Measurements from ENCODE around the gene YARS1. TPM values are rescaled to one million over a fixed set of nuclear protein-coding genes. Genes with fewer than 3 reads are reported as not detected.
A peak's percentile ranks its signal among the peaks of the same experiment; 100 is the strongest.

Gene YARS1
- total and polyA plus RNA-seq, 4 donors = 31.6 to 94.0 (median 52.6) TPM

DNA sequence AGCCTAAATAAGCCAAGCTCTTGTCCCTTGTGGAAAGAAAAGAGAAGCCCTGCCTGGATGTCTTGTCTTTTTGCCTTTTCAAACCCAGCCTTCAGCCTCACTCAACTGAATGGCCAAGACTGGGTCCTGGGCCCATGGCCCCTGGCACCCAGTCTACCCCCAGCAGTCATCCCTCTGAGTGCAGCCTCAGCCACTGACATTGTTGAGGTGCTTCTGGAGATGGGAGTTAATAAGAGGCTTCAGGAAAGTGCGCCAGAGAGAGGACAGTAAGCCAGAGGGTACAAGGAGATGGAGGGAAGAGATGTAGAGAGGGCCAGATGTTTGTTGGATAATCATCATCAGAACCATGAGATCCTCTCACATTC is 46.7 kb upstream of the YARS1 start:
- DNase-seq (ENCODE audit: low spot score) = no peak
- Histone ChIP-seq H3K27ac (ENCODE audit: low read depth in 1 of 2, low read length in 2 of 2) (peak overlapping the region; percentile 92 to 95), H3K27me3 (ENCODE audit: control insufficient read depth in 4 of 4, insufficient read depth in 4 of 4, low read length in 3 of 4) (no peaks in the 10 kb centered on the region), H3K36me3 (ENCODE audit: control insufficient read depth in 4 of 4, insufficient read depth in 3 of 4, low read depth in 1 of 4, low read length in 3 of 4) (peaks cover 0 to 13% (median 3%) of the 10 kb centered on the region in 4 donors), H3K4me3 (ENCODE audit: low read depth in 1 of 3, low read length in 3 of 3) (no peak overlapping the region), H3K9me3 (ENCODE audit: control insufficient read depth in 4 of 4, low read length in 3 of 4) (no peaks in the 10 kb centered on the region), H3K9ac (ENCODE audit: low read depth in 1 of 2, low read length in 2 of 2) (peak overlapping the region in 1 of 2 donors; percentile 41), H3K4me1 (ENCODE audit: control insufficient read depth in 4 of 4, insufficient read depth in 4 of 4, low read length in 3 of 4) (peaks cover 4 to 31% (median 24%) of the 10 kb centered on the region in 4 donors)
- 92% methylated on average over 1 of the region's 1 CpG for WGBS
- TF ChIP-seq RXRA (IDR thresholded peaks at IDR 0.05) (no peak), YY1 (IDR thresholded peaks at IDR 0.05) (no peak), SP1 (IDR thresholded peaks at IDR 0.05) (no peak), GABPA (IDR thresholded peaks at IDR 0.05 in 1 of 2, conservative IDR thresholded peaks at IDR 0.05 in 1 of 2) (no peak), RAD21 (IDR thresholded peaks at IDR 0.05) (no peak), TAF1 (conservative IDR thresholded peaks at IDR 0.05) (no peak), EGR1 (IDR thresholded peaks at IDR 0.05; ENCODE audit: low read depth in 2 of 2) (no peak), FOXA2 (IDR thresholded peaks at IDR 0.05) (no peak), JUND (IDR thresholded peaks at IDR 0.05) (no peak), FOXA1 (IDR thresholded peaks at IDR 0.05) (no peak)
- TF ChIP-seq, protein P1, sequence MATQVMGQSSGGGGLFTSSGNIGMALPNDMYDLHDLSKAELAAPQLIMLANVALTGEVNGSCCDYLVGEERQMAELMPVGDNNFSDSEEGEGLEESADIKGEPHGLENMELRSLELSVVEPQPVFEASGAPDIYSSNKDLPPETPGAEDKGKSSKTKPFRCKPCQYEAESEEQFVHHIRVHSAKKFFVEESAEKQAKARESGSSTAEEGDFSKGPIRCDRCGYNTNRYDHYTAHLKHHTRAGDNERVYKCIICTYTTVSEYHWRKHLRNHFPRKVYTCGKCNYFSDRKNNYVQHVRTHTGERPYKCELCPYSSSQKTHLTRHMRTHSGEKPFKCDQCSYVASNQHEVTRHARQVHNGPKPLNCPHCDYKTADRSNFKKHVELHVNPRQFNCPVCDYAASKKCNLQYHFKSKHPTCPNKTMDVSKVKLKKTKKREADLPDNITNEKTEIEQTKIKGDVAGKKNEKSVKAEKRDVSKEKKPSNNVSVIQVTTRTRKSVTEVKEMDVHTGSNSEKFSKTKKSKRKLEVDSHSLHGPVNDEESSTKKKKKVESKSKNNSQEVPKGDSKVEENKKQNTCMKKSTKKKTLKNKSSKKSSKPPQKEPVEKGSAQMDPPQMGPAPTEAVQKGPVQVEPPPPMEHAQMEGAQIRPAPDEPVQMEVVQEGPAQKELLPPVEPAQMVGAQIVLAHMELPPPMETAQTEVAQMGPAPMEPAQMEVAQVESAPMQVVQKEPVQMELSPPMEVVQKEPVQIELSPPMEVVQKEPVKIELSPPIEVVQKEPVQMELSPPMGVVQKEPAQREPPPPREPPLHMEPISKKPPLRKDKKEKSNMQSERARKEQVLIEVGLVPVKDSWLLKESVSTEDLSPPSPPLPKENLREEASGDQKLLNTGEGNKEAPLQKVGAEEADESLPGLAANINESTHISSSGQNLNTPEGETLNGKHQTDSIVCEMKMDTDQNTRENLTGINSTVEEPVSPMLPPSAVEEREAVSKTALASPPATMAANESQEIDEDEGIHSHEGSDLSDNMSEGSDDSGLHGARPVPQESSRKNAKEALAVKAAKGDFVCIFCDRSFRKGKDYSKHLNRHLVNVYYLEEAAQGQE (IDR thresholded peaks at IDR 0.05) = no peak
- TF ChIP-seq, protein P2, sequence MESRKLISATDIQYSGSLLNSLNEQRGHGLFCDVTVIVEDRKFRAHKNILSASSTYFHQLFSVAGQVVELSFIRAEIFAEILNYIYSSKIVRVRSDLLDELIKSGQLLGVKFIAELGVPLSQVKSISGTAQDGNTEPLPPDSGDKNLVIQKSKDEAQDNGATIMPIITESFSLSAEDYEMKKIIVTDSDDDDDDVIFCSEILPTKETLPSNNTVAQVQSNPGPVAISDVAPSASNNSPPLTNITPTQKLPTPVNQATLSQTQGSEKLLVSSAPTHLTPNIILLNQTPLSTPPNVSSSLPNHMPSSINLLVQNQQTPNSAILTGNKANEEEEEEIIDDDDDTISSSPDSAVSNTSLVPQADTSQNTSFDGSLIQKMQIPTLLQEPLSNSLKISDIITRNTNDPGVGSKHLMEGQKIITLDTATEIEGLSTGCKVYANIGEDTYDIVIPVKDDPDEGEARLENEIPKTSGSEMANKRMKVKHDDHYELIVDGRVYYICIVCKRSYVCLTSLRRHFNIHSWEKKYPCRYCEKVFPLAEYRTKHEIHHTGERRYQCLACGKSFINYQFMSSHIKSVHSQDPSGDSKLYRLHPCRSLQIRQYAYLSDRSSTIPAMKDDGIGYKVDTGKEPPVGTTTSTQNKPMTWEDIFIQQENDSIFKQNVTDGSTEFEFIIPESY (IDR thresholded peaks at IDR 0.05) = no peak
- TF ChIP-seq, protein P3, sequence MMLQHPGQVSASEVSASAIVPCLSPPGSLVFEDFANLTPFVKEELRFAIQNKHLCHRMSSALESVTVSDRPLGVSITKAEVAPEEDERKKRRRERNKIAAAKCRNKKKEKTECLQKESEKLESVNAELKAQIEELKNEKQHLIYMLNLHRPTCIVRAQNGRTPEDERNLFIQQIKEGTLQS (IDR thresholded peaks at IDR 0.05) = no peak
- TF ChIP-seq, protein P4, sequence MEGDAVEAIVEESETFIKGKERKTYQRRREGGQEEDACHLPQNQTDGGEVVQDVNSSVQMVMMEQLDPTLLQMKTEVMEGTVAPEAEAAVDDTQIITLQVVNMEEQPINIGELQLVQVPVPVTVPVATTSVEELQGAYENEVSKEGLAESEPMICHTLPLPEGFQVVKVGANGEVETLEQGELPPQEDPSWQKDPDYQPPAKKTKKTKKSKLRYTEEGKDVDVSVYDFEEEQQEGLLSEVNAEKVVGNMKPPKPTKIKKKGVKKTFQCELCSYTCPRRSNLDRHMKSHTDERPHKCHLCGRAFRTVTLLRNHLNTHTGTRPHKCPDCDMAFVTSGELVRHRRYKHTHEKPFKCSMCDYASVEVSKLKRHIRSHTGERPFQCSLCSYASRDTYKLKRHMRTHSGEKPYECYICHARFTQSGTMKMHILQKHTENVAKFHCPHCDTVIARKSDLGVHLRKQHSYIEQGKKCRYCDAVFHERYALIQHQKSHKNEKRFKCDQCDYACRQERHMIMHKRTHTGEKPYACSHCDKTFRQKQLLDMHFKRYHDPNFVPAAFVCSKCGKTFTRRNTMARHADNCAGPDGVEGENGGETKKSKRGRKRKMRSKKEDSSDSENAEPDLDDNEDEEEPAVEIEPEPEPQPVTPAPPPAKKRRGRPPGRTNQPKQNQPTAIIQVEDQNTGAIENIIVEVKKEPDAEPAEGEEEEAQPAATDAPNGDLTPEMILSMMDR (IDR thresholded peaks at IDR 0.05; ENCODE audit: low read depth, low read length, missing input control) = no peak
- TF ChIP-seq, protein P5, sequence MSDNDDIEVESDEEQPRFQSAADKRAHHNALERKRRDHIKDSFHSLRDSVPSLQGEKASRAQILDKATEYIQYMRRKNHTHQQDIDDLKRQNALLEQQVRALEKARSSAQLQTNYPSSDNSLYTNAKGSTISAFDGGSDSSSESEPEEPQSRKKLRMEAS (IDR thresholded peaks at IDR 0.05) = no peak

Measured in liver (tissue), 9 donors.